ENCODE measurements around the gene HAND2. TPM values are rescaled to one million over a fixed set of nuclear protein-coding genes. Genes with fewer than 3 reads are reported as not detected.
A peak's percentile ranks its signal among the peaks of the same experiment; 100 is the strongest.

HAND2 gene
- total RNA-seq, 2 donors from 2014 or later, result not detected

- Mint-ChIP-seq H3K27ac (peak overlapping the region; percentile 44), H3K27me3 (peaks cover 84% of the 10 kb centered on the region), H3K4me3 (peak overlapping the region; percentile 52), H3K36me3 (ENCODE audit: low read depth) (peaks cover 5% of the 10 kb centered on the region), H3K4me1 (peaks cover 11% of the 10 kb centered on the region)
- ATAC-seq (no peak), DNase-seq (no peak)
- no peaks in the 10 kb centered on the region for H3K9me3 ChIP-seq (ENCODE audit: control insufficient read depth, low read length, poor library complexity, severe bottlenecking)
Observed at GRCh38 chr4:173521467-173522159, 8.4 kb downstream of the HAND2 start.

- no peaks in the 10 kb centered on the region for H3K9me3 ChIP-seq (ENCODE audit: control insufficient read depth, low read length, poor library complexity, severe bottlenecking)
- ATAC-seq, result no peak
Observed at GRCh38 chr4:173520921-173521466, 9.0 kb downstream of the HAND2 start.

GRCh38 chr4:173519111-173520101 lies 10.6 kb downstream of the HAND2 start:
- ATAC-seq (no peak), DNase-seq (no peak)
- peak overlapping the region; percentile 75 for H3K4me3 Mint-ChIP-seq
- H3K9me3 ChIP-seq (ENCODE audit: control insufficient read depth, low read length, poor library complexity, severe bottlenecking), result no peaks in the 10 kb centered on the region
- peaks cover 84% of the 10 kb centered on the region for H3K27me3 Mint-ChIP-seq
- peak overlapping the region; percentile 49 for H3K27ac Mint-ChIP-seq
- H3K4me1 Mint-ChIP-seq, result peaks cover 8% of the 10 kb centered on the region
- H3K36me3 Mint-ChIP-seq (ENCODE audit: low read depth), result peaks cover 5% of the 10 kb centered on the region

More at GRCh38 chr4:173520921-173521466, 9.0 kb downstream of the HAND2 start:
- H3K36me3 Mint-ChIP-seq (ENCODE audit: low read depth), result peaks cover 5% of the 10 kb centered on the region
- H3K4me3 Mint-ChIP-seq, result no peak overlapping the region
- peaks cover 10% of the 10 kb centered on the region for H3K4me1 Mint-ChIP-seq
- no peak overlapping the region for H3K27ac Mint-ChIP-seq
- peaks cover 84% of the 10 kb centered on the region for H3K27me3 Mint-ChIP-seq
- DNase-seq, result no peak

- Mint-ChIP-seq H3K4me3 (peak overlapping the region; percentile 75), H3K27me3 (peaks cover 84% of the 10 kb centered on the region), H3K27ac (peak overlapping the region; percentile 49), H3K36me3 (ENCODE audit: low read depth) (peaks cover 5% of the 10 kb centered on the region), H3K4me1 (peaks cover 8% of the 10 kb centered on the region)
- DNase-seq (no peak), ATAC-seq (no peak)
- no peaks in the 10 kb centered on the region for H3K9me3 ChIP-seq (ENCODE audit: control insufficient read depth, low read length, poor library complexity, severe bottlenecking)
Observed at GRCh38 chr4:173518425-173519102, 11.5 kb downstream of the HAND2 start.

GRCh38 chr4:173517781-173518424 lies 12.1 kb downstream of the HAND2 start:
- no peaks in the 10 kb centered on the region for H3K9me3 ChIP-seq (ENCODE audit: control insufficient read depth, low read length, poor library complexity, severe bottlenecking)
- peaks cover 8% of the 10 kb centered on the region for H3K4me1 Mint-ChIP-seq
- no peak overlapping the region for H3K4me3 Mint-ChIP-seq
- ATAC-seq (no peak), DNase-seq (no peak)
- peak overlapping the region; percentile 51 for H3K27ac Mint-ChIP-seq
- peaks cover 84% of the 10 kb centered on the region for H3K27me3 Mint-ChIP-seq
- peaks cover 5% of the 10 kb centered on the region for H3K36me3 Mint-ChIP-seq (ENCODE audit: low read depth)

GRCh38 chr4:173516621-173517524 lies 13.2 kb downstream of the HAND2 start:
- Mint-ChIP-seq H3K27me3 (peaks cover 86% of the 10 kb centered on the region), H3K4me1 (peaks cover 4% of the 10 kb centered on the region), H3K36me3 (ENCODE audit: low read depth) (peaks cover 2% of the 10 kb centered on the region), H3K4me3 (peak overlapping the region; percentile 71), H3K27ac (peak overlapping the region; percentile 51)
- H3K9me3 ChIP-seq (ENCODE audit: control insufficient read depth, low read length, poor library complexity, severe bottlenecking), result no peaks in the 10 kb centered on the region
- no peak for ATAC-seq
- DNase-seq, result no peak

- H3K9me3 ChIP-seq (ENCODE audit: control insufficient read depth, low read length, poor library complexity, severe bottlenecking), result no peaks in the 10 kb centered on the region
- no peak overlapping the region for H3K4me3 Mint-ChIP-seq
- peaks cover 2% of the 10 kb centered on the region for H3K4me1 Mint-ChIP-seq
- H3K27me3 Mint-ChIP-seq, result peaks cover 88% of the 10 kb centered on the region
- H3K36me3 Mint-ChIP-seq (ENCODE audit: low read depth), result peaks cover 2% of the 10 kb centered on the region
- no peak overlapping the region for H3K27ac Mint-ChIP-seq
- DNase-seq (no peak), ATAC-seq (no peak)
Observed at GRCh38 chr4:173515458-173515857, 14.6 kb downstream of the HAND2 start.

- Mint-ChIP-seq H3K36me3 (ENCODE audit: low read depth) (peaks cover 2% of the 10 kb centered on the region), H3K4me3 (peak overlapping the region; percentile 26), H3K27ac (no peak overlapping the region), H3K27me3 (peaks cover 89% of the 10 kb centered on the region), H3K4me1 (peaks cover 2% of the 10 kb centered on the region)
- DNase-seq (no peak), ATAC-seq (no peak)
- no peaks in the 10 kb centered on the region for H3K9me3 ChIP-seq (ENCODE audit: control insufficient read depth, low read length, poor library complexity, severe bottlenecking)
Observed at GRCh38 chr4:173514641-173515217, 15.3 kb downstream of the HAND2 start.

- Mint-ChIP-seq H3K36me3 (ENCODE audit: low read depth) (no peaks in the 10 kb centered on the region), H3K4me1 (peaks cover 3% of the 10 kb centered on the region), H3K4me3 (no peak overlapping the region), H3K27ac (no peak overlapping the region), H3K27me3 (peaks cover 83% of the 10 kb centered on the region)
- ATAC-seq (no peak), DNase-seq (no peak)
- H3K9me3 ChIP-seq (ENCODE audit: control insufficient read depth, low read length, poor library complexity, severe bottlenecking), result no peaks in the 10 kb centered on the region
Observed at GRCh38 chr4:173513651-173514050, 16.4 kb downstream of the HAND2 start.

GRCh38 chr4:173511787-173512361 lies 18.2 kb downstream of the HAND2 start:
- Mint-ChIP-seq H3K4me3 (no peak overlapping the region), H3K27ac (no peak overlapping the region), H3K27me3 (peaks cover 91% of the 10 kb centered on the region), H3K36me3 (ENCODE audit: low read depth) (peaks cover 4% of the 10 kb centered on the region), H3K4me1 (peaks cover 7% of the 10 kb centered on the region)
- DNase-seq, result no peak
- H3K9me3 ChIP-seq (ENCODE audit: control insufficient read depth, low read length, poor library complexity, severe bottlenecking), result no peaks in the 10 kb centered on the region
- ATAC-seq, result no peak
